Smooth muscle cell (in vitro differentiated cells): Measurements from ENCODE around the gene UBE2E1. TPM values are rescaled to one million over a fixed set of nuclear protein-coding genes. Genes with fewer than 3 reads are reported as not detected.
A peak's percentile ranks its signal among the peaks of the same experiment; 100 is the strongest.

Experiments used
- DNase-seq: peaks from one replicate; lab custom pipeline; 2025; ENCODE audit not compliant: unreplicated experiment; lab: John Stamatoyannopoulos, UW
- H2AFZ ChIP-seq: fragments of 200-600 bp; sonication (generic); 2 replicates; pipeline ENCODE4 v1.6.0; 2016; ENCODE audit warnings: antibody characterized with exemption, low read depth, mild to moderate bottlenecking
- H3F3A ChIP-seq: fragments of 200-600 bp; sonication (generic); 2 replicates; pipeline ENCODE4 v1.6.0; 2017; ENCODE audit warnings: antibody characterized with exemption, low read depth
- H3K27ac ChIP-seq: fragments of 200-600 bp; sonication (generic); 2 replicates; pipeline ENCODE4 v1.5.1; 2016; ENCODE audit warnings: low read depth, mild to moderate bottlenecking
- H3K27me3 ChIP-seq: fragments of 200-600 bp; sonication (generic); 2 replicates; pipeline ENCODE4 v1.6.1; 2016; ENCODE audit warnings: low read depth, mild to moderate bottlenecking
- H3K36me3 ChIP-seq: fragments of 200-600 bp; sonication (generic); 2 replicates; pipeline ENCODE4 v1.5.1; 2016; ENCODE audit warnings: low read depth
- H3K4me1 ChIP-seq: fragments of 200-600 bp; sonication (generic); 2 replicates; pipeline ENCODE4 v1.5.1; 2016; ENCODE audit warnings: low read depth
- H3K4me2 ChIP-seq: fragments of 200-600 bp; sonication (generic); 2 replicates; pipeline ENCODE4 v1.6.0; 2016; ENCODE audit warnings: mild to moderate bottlenecking
- H3K4me3 ChIP-seq: fragments of 200-600 bp; sonication (generic); 2 replicates; pipeline ENCODE4 v1.5.1; 2016; ENCODE audit warnings: mild to moderate bottlenecking
- H3K79me2 ChIP-seq: fragments of 200-600 bp; sonication (generic); 2 replicates; pipeline ENCODE4 v1.6.0; 2016; ENCODE audit warnings: low read depth, mild to moderate bottlenecking
- H3K9ac ChIP-seq: fragments of 200-600 bp; sonication (generic); 2 replicates; pipeline ENCODE4 v1.6.0; 2016; ENCODE audit warnings: low read depth
- H3K9me3 ChIP-seq: fragments of 200-600 bp; sonication (generic); replicated peaks from 2 replicates; pipeline ENCODE4 v1.5.1; 2016; ENCODE audit warnings: low read depth
- H4K20me1 ChIP-seq: fragments of 200-600 bp; sonication (generic); 2 replicates; pipeline ENCODE4 v1.6.0; 2016; ENCODE audit warnings: low read depth
- WGBS: methylation state at CpG from one replicate; pipeline ENCODE4 v1.1.7; 2016; ENCODE audit warnings: low lambda C conversion rate; 5-methylcytosine and 5-hydroxymethylcytosine counted together
- polyA plus RNA-seq: library from polyadenylated mRNA; unstranded; fragments of >200 nt; fragmentation: Nextera tagmentation; extraction: Ambion mirVana; gene quantifications from 2 replicates; pipeline ENCODE4 v1.2.1, GENCODE V29; 2016
- total RNA-seq: library from RNA; depleted of rRNA; stranded (reverse); fragments of >200 nt; gene quantifications from 2 replicates; pipeline ENCODE4 v1.2.3, GENCODE V29; 2014
- TF ChIP-seq, protein P1 (sequence below): fragments of 200-600 bp; sonication (generic); IDR thresholded peaks from 2 replicates; pipeline ENCODE4 v1.5.1; 2017; ENCODE audit warnings: borderline replicate concordance, mild to moderate bottlenecking, antibody characterized with exemption; ENCODE audit not compliant: insufficient read depth, poor library complexity, severe bottlenecking

Gene UBE2E1
- total and polyA plus RNA-seq, 2 experiments from 2014 or later, result 13.3 to 128 TPM

DNA sequence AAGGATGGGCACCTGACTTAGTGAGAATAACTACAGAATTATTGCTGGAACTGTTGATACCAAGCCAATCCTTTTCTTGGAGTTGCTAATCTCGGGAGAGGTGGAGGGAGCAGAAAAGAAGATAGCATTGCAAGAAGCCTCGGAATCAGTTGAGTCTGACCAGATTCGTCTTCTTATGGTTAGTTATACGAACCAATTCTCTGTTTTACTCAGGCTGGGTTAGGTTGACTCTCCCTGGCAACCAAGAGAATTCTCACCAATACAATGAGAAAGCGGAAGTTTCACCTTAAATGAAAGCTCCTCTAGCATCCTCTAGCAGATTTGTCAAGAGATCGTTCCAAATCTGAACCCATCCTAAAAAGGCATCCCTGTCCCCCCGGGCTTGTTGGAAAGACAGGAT lies 43.5 kb upstream of the UBE2E1 start:
- Histone ChIP-seq H4K20me1 (no peaks in the 10 kb centered on the region), H3K4me2 (no peak overlapping the region), H3K4me3 (no peak overlapping the region), H3K27ac (no peak overlapping the region), H3F3A (no peaks in the 10 kb centered on the region), H3K27me3 (no peaks in the 10 kb centered on the region), H3K79me2 (no peaks in the 10 kb centered on the region), H2AFZ (no peak overlapping the region), H3K36me3 (no peaks in the 10 kb centered on the region), H3K4me1 (peaks cover 13% of the 10 kb centered on the region), H3K9ac (no peak overlapping the region), H3K9me3 (no peaks in the 10 kb centered on the region)
- TF ChIP-seq, protein P1, sequence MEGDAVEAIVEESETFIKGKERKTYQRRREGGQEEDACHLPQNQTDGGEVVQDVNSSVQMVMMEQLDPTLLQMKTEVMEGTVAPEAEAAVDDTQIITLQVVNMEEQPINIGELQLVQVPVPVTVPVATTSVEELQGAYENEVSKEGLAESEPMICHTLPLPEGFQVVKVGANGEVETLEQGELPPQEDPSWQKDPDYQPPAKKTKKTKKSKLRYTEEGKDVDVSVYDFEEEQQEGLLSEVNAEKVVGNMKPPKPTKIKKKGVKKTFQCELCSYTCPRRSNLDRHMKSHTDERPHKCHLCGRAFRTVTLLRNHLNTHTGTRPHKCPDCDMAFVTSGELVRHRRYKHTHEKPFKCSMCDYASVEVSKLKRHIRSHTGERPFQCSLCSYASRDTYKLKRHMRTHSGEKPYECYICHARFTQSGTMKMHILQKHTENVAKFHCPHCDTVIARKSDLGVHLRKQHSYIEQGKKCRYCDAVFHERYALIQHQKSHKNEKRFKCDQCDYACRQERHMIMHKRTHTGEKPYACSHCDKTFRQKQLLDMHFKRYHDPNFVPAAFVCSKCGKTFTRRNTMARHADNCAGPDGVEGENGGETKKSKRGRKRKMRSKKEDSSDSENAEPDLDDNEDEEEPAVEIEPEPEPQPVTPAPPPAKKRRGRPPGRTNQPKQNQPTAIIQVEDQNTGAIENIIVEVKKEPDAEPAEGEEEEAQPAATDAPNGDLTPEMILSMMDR, result no peak
- no peak for DNase-seq
- WGBS, result 92% methylated on average over 7 of the region's 7 CpGs

DNA sequence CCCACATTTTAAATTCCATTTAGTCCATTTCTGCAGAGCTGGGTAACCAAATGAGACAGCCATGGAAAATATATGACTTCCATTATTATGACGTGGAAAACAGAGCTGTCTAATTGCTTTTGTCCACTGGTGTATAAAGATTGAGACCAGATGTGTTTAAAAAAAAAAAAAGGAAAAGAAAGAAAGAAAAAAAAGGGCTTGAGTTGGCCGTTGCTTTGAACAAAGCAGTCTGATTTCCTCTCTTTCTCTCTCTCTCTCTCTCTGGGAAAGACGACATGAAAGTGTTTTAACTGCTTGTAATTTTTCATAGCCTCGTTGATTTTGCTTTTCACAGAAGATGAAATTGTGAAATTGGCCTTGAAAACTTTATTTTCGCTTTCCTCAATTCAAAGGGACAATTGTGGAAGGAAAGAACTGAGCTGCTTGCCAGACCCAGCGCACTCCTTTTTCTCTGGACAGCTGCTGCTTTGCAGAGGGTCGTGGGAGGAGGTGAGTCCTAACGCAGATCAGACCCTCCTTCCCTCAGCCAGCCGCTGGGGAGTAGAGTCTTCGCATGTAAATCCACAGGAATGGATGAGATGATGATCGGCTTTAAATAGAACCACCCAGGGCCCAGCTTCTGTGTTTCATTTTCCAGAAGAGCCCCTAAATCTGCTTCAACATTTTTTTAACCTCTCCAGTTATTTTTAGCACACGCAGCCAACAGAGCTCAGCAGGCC lies 42.8 kb upstream of the UBE2E1 start:
- peak overlapping the region; percentile 15 for H3K9ac ChIP-seq
- peak overlapping the region; percentile 86 for H2AFZ ChIP-seq
- H3F3A ChIP-seq, result no peaks in the 10 kb centered on the region
- H3K9me3 ChIP-seq, result no peaks in the 10 kb centered on the region
- no peak for DNase-seq
- TF ChIP-seq, protein P1, result no peak
- WGBS, result 38% methylated on average over 12 of the region's 12 CpGs
- peaks cover 13% of the 10 kb centered on the region for H3K4me1 ChIP-seq
- H3K27ac ChIP-seq, result peak overlapping the region; percentile 46
- no peaks in the 10 kb centered on the region for H3K36me3 ChIP-seq
- peak overlapping the region; percentile 23 for H3K4me3 ChIP-seq
- no peaks in the 10 kb centered on the region for H3K79me2 ChIP-seq
- H3K27me3 ChIP-seq, result no peaks in the 10 kb centered on the region
- no peaks in the 10 kb centered on the region for H4K20me1 ChIP-seq
- peak overlapping the region; percentile 78 for H3K4me2 ChIP-seq

DNA sequence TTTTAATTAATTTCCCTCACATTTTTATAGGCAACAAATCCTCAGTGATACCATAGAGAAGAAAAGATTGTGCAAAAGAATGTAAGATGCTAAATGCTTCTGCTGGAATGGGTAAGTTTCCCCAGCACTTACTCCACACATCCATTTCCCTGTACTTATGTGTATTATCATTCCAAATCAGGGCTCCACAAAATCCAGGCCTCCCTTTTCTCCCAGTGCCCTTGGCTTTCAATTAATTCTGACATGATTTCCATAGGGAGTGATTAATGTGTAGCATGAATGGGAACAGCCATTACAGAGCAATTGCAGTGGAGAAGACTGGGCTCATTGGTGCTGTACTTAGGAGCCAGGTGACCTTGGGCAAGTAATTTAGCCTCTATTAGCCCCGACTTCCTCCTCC lies 41.3 kb upstream of the UBE2E1 start:
- Histone ChIP-seq H3K36me3 (no peaks in the 10 kb centered on the region), H3K4me3 (no peak overlapping the region), H4K20me1 (no peaks in the 10 kb centered on the region), H3K27me3 (no peaks in the 10 kb centered on the region), H3K79me2 (no peaks in the 10 kb centered on the region), H2AFZ (no peak overlapping the region), H3F3A (no peaks in the 10 kb centered on the region), H3K9me3 (no peaks in the 10 kb centered on the region), H3K27ac (no peak overlapping the region), H3K4me2 (no peak overlapping the region), H3K9ac (no peak overlapping the region), H3K4me1 (peaks cover 13% of the 10 kb centered on the region)
- no peak for DNase-seq
- 100% methylated on average over 1 of the region's 1 CpG for WGBS
- TF ChIP-seq, protein P1, result no peak

DNA sequence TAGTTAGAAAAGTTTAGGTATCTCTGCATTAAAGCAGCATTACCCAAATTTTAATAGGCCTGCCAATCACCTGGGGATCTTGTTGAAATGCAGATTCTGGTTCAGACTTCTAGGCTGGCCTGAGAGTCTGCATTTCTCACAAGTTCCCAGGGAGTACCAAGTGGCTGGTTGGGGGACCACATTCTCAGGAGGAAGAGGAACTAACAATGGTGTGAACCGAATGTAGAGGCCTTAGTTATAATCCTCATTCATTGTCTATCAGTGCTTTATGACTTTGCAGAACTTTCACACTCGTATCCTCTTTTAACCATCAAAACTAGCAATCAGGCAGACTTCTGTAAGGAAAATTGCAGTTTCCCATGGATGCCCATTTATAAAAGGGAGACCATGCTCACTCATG lies 38.2 kb upstream of the UBE2E1 start:
- peaks cover 8% of the 10 kb centered on the region for H3K4me1 ChIP-seq
- H3F3A ChIP-seq, result no peaks in the 10 kb centered on the region
- H3K27me3 ChIP-seq, result no peaks in the 10 kb centered on the region
- no peak overlapping the region for H3K4me3 ChIP-seq
- DNase-seq, result no peak
- H3K4me2 ChIP-seq, result no peak overlapping the region
- H3K27ac ChIP-seq, result no peak overlapping the region
- TF ChIP-seq, protein P1, result no peak
- no peaks in the 10 kb centered on the region for H3K9me3 ChIP-seq
- no peaks in the 10 kb centered on the region for H3K36me3 ChIP-seq
- WGBS, result 85% methylated on average over 2 of the region's 2 CpGs
- no peak overlapping the region for H2AFZ ChIP-seq
- H3K9ac ChIP-seq, result no peak overlapping the region
- no peaks in the 10 kb centered on the region for H4K20me1 ChIP-seq
- H3K79me2 ChIP-seq, result no peaks in the 10 kb centered on the region
